GM21786 (cell line): Measurements from ENCODE around the gene KLF4.

Source experiments
- ATAC-seq: cut with Tn5 transposase; IDR thresholded peaks from one replicate; pipeline ENCODE4 v1.9.1; 2021; ENCODE audit not compliant: unreplicated experiment

The KLF4 gene

DNA sequence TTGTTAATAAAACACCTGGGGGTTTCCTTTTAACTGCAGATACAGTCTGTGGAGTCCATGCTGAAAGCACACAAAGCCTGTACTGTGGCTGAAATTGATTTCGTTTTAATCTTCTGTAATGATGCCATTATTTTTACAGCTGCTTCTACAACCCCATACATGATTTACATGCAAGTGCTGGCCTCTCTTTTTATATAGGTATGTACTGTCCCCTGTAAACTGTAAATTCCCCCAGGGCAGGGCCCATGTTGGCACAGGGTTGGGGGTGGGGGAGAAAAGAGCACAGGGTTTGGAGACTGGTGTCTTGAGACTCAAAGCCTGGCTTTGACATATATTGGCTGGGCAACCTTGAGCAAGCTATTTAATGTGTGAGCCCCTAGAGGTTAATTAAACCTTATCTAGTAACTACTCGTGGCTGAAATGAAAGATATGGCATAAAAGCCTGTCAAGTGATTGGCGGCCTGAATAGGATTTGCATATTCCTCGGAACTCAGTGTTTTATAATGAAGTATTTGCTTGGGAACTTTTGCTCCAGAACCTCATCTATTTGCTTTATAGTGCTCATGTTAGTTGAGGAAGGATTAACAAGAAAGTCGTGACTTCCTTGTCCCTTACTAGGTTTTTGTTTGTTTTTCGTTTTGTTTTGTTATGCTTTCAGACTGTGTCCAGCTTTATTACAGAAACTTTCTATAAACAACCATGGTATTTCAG, 34.0 kb downstream of the KLF4 start:
- ATAC-seq, result no peak

DNA sequence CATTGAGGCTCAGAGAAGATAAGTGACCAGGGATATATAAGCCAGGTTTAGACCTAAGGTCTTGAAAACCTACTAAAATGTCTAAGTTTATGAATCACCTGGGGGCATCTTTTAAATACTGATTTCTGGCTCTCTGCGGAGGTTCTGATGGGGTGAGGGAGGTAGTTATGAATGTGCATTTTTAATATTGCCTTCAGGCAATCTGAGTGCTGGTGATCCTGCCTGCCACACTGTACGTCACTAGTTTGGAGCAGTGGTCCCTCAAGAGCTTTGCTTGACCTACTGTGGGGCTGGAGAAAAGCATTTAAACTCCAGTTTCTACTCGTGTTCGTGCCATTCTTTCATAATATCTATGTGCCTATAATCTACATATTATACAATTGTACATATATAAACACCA, 36.1 kb downstream of the KLF4 start:
- no peak for ATAC-seq

DNA sequence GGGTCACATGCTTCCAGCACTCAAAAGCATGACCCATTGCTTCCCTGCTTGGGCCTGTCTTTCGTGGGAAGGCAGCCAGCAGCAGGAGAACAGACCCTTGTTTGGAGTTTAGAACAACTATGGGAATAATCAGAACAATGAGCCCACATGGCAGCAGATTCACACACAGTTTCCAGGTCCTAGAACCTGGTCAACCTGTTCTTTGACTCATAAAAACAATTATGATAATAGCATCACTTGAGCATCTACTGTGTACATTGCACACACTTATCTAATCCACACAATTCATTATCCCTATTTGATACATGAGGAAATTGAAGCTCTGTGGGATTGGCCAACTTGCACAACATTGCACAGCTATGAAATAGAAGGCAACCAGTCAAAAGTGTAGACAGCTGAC, 41.7 kb downstream of the KLF4 start:
- ATAC-seq, result no peak

GRCh38 chr9:107447081-107447480, 42.5 kb downstream of the KLF4 start:
- ATAC-seq, result no peak

GRCh38 chr9:107446491-107446890, 43.1 kb downstream of the KLF4 start:
- ATAC-seq, result no peak

- no peak for ATAC-seq
Measured at GRCh38 chr9:107443786-107444185, 45.8 kb downstream of the KLF4 start.

- no peak for ATAC-seq
Measured at GRCh38 chr9:107439991-107440456, 49.5 kb downstream of the KLF4 start.

DNA sequence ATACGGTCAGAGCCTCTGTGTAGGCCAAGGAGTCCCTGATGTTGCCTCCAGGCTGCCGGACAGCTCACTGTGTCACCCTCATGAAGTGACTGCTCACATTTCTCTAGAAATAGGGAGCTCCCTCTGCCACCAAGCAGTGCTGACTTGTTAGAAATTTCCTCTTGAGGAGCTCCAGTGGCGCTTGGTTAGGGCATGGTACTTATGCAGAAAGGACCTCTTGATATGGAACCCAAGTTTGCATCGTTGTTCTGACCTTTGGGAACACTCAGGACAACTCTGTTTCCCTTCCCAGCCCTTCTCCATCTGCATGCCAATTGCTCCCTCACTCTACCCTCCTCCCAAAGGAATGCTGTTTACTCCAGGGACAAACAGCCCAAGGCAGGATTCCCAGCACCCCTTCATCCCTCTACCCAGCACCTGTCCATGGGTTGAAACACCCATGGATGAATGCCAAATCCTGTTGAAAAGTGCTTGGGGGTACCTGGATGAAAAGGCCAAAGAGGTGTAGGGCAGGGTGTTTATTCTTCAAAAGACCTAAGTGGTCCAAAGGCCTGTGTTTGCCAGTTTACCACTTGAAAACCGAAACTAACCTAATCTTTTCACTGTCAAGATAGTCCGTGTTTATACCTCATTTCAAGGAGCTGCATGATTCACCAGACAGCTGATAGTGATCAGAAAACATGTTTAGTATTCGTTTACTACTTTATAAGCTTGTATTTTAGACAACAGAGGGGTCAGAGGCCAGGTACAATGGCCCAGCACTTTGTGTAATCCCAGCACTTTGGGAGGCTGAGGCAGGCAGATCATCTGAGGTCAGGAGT, 51.1 kb downstream of the KLF4 start:
- ATAC-seq, result no peak

DNA sequence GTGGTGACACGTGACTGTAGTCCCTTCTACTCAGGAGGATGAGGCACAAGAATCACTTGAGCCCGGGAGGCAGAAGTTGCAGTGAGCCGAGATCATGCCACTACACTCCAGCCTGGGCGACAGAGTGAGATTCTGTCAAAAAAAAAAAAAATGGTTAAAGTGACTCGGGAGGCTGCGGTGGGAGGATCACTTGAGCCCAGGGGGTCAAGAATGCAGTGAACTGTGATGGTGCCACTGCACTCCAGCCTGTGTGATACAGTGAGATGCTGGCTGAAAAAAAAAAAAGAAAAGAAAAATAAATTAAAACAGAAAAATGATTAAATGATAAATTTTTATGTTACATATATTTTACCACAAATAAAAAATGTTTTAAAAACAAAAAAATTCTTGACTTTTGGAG, 51.9 kb downstream of the KLF4 start:
- no peak for ATAC-seq

DNA sequence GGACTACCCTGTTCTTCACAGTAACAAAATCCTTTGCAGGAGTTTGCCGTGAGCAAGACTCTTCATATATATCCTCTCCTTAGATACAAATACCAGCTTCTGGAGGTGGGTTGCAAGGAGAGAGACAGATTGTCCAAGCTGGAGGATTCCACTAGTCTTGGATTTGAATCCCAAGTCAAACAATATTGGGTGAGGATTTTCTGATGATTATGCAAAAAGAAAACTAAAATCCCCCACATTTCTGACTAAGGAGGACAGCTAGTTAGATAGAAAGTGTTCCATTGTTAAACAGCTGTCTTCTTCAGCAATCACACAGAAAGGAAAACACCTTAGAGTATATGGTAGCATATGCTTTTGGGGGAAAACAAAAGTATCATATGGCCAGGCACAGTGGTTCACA, 54.2 kb downstream of the KLF4 start:
- ATAC-seq, result no peak
